B cell (primary cell): ENCODE measurements around the gene PARD3.

Experiments used
- EZH2 ChIP-seq: IDR thresholded peaks from 2 replicates; pipeline ENCODE4 v1.6.1; 2012; ENCODE audit warnings: borderline replicate concordance, low read depth, mild to moderate bottlenecking, moderate library complexity, low read length; ENCODE audit not compliant: insufficient read depth, poor library complexity, severe bottlenecking
- TF ChIP-seq, protein P1 (sequence below): fragments of 200-600 bp; IDR thresholded peaks from one replicate; pipeline ENCODE4 v1.8.0; 2022; ENCODE audit warnings: antibody characterized with exemption, mild to moderate bottlenecking

DNA sequence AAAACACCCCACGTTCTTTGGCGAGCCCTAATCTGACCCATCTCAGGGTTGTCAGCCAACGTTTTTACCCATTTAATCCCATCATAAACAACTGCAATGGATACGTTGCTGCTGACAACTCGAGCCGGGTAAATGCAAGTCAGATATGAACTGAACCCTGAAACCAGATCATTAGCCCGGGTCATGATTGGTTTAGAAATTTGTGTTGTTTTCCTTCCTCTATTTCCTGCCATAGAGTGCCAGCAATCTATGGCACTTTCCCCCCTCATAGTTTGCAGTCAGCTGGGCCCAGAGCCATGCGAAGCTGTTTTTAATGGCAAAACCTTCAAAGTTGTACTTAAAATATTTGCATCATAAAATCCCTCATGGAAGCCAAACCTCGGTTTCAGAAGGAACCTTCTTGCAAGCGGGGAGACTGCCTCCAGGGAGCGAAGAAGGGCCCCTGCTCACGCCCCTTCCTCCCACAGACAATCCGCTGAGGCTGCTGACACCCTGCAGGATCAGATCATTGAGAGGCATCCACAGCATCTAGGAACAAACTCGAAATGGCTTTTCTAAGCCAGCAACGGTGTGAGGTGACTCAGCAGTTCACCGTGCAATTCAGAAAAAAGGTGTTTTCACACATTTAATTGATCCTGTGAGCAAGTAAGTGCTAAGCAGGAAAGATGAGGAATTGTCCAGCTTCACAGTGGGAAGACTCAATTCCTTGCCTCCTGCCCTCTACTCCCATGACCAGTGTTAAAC, 710.1 kb downstream of the PARD3 start:
- no peak for TF ChIP-seq EZH2
- TF ChIP-seq, protein P1, sequence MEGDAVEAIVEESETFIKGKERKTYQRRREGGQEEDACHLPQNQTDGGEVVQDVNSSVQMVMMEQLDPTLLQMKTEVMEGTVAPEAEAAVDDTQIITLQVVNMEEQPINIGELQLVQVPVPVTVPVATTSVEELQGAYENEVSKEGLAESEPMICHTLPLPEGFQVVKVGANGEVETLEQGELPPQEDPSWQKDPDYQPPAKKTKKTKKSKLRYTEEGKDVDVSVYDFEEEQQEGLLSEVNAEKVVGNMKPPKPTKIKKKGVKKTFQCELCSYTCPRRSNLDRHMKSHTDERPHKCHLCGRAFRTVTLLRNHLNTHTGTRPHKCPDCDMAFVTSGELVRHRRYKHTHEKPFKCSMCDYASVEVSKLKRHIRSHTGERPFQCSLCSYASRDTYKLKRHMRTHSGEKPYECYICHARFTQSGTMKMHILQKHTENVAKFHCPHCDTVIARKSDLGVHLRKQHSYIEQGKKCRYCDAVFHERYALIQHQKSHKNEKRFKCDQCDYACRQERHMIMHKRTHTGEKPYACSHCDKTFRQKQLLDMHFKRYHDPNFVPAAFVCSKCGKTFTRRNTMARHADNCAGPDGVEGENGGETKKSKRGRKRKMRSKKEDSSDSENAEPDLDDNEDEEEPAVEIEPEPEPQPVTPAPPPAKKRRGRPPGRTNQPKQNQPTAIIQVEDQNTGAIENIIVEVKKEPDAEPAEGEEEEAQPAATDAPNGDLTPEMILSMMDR, result no peak
